Spleen (tissue), 7 donors: ENCODE measurements around the gene UNC119.

Source experiments
- CTCF ChIP-seq, 11 experiments: fragments of 200-600 bp in 7 of 11; fragments of 450-650 bp in 4 of 11; sonication (generic) in 4 of 11; IDR thresholded peaks in 8 of 11; conservative IDR thresholded peaks in 3 of 11; 1 replicate in 7 of 11; 2 replicates in 4 of 11; pipeline versions ENCODE4 v1.4.0 to v1.8.0; 2016 to 2021; ENCODE audit warnings: antibody characterized with exemption in 11 of 11, inconsistent platforms in 4 of 11, mild to moderate bottlenecking in 1 of 11
- POLR2A ChIP-seq, 3 donors: fragments of 450-650 bp; IDR thresholded peaks; one replicate each; pipeline ENCODE4 v1.5.1; 2017; ENCODE audit warnings: antibody characterized with exemption in 3 of 3, mild to moderate bottlenecking in 1 of 3
- POLR2AphosphoS5 ChIP-seq, 3 donors: sonication (generic); formaldehyde crosslinking; IDR thresholded peaks; one replicate each; pipeline ENCODE4 v1.5.1; 2017; ENCODE audit warnings: antibody characterized with exemption in 3 of 3
- donor health status: DM: no; HTN: no; CAD: no; lungs with moderate emphysema.
- donor health status: DM: no; HTN: no; CAD: no.
- donor health status: DM: no; HTN: no; CAD: no.

DNA sequence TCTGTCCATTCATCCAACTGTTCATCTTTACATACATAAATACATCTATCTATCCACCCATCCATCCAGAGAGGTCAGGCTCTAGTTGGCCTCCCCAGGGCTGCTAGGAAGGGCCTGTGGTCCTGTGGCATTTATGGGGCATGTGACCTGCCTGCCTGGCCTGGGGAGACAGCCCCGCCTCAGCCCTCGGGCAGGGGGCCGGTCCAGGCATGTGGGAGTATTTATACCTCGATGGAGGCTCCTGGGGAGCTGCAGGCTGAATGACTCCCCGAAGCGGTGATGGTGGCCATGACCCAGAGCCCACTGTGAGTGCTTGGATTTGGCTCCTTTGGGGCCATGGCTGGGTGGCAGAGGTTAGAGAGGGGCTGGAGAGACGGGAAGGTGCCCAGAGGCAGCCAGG lies 38.9 kb downstream of the UNC119 start:
- TF ChIP-seq POLR2A (IDR thresholded peaks at IDR 0.05) (no peak), CTCF (IDR thresholded peaks at IDR 0.05 in 8 of 11, conservative IDR thresholded peaks at IDR 0.05 in 3 of 11) (no peak), POLR2AphosphoS5 (IDR thresholded peaks at IDR 0.05) (no peak)
